Measurements from ENCODE around the gene MINDY1.

The MINDY1 gene

GRCh38 chr1:151001602-151002001, 5.1 kb downstream of the MINDY1 start:
- H2AFZ ChIP-seq (ENCODE audit: low read length, unreplicated experiment): no peak overlapping the region
- H3K36me3 ChIP-seq (ENCODE audit: insufficient read depth, low read length): no peaks in the 10 kb centered on the region
- H3K27ac ChIP-seq (ENCODE audit: low read depth, low read length): no peak overlapping the region
- H3K27me3 ChIP-seq (ENCODE audit: insufficient read depth, low read length): no peaks in the 10 kb centered on the region
- no peaks in the 10 kb centered on the region for H3K79me2 ChIP-seq (ENCODE audit: control insufficient read depth, insufficient read depth, low read length, unreplicated experiment)
- H3K4me3 ChIP-seq (ENCODE audit: low read depth, low read length): no peak overlapping the region
- peaks cover 8% of the 10 kb centered on the region for H3K4me1 ChIP-seq (ENCODE audit: control insufficient read depth, insufficient read depth, low read length, unreplicated experiment)

GRCh38 chr1:151000408-151000807, 6.3 kb downstream of the MINDY1 start:
- H3K4me3 ChIP-seq (ENCODE audit: low read depth, low read length): no peak overlapping the region
- H3K79me2 ChIP-seq (ENCODE audit: control insufficient read depth, insufficient read depth, low read length, unreplicated experiment): no peaks in the 10 kb centered on the region
- H3K4me1 ChIP-seq (ENCODE audit: control insufficient read depth, insufficient read depth, low read length, unreplicated experiment): peaks cover 12% of the 10 kb centered on the region
- H3K27me3 ChIP-seq (ENCODE audit: insufficient read depth, low read length): no peaks in the 10 kb centered on the region
- no peaks in the 10 kb centered on the region for H3K36me3 ChIP-seq (ENCODE audit: insufficient read depth, low read length)
- no peak overlapping the region for H3K27ac ChIP-seq (ENCODE audit: low read depth, low read length)
- no peak overlapping the region for H2AFZ ChIP-seq (ENCODE audit: low read length, unreplicated experiment)

GRCh38 chr1:150999926-151000325, 6.8 kb downstream of the MINDY1 start:
- Histone ChIP-seq H3K79me2 (ENCODE audit: control insufficient read depth, insufficient read depth, low read length, unreplicated experiment) (no peaks in the 10 kb centered on the region), H3K27ac (ENCODE audit: low read depth, low read length) (no peak overlapping the region), H3K4me3 (ENCODE audit: low read depth, low read length) (no peak overlapping the region), H3K27me3 (ENCODE audit: insufficient read depth, low read length) (no peaks in the 10 kb centered on the region), H3K36me3 (ENCODE audit: insufficient read depth, low read length) (no peaks in the 10 kb centered on the region), H2AFZ (ENCODE audit: low read length, unreplicated experiment) (no peak overlapping the region), H3K4me1 (ENCODE audit: control insufficient read depth, insufficient read depth, low read length, unreplicated experiment) (peaks cover 12% of the 10 kb centered on the region)

- Histone ChIP-seq H3K36me3 (ENCODE audit: insufficient read depth, low read length) (no peaks in the 10 kb centered on the region), H3K27ac (ENCODE audit: low read depth, low read length) (no peak overlapping the region), H3K27me3 (ENCODE audit: insufficient read depth, low read length) (no peaks in the 10 kb centered on the region), H2AFZ (ENCODE audit: low read length, unreplicated experiment) (no peak overlapping the region), H3K4me1 (ENCODE audit: control insufficient read depth, insufficient read depth, low read length, unreplicated experiment) (peaks cover 10% of the 10 kb centered on the region), H3K4me3 (ENCODE audit: low read depth, low read length) (no peak overlapping the region), H3K79me2 (ENCODE audit: control insufficient read depth, insufficient read depth, low read length, unreplicated experiment) (no peaks in the 10 kb centered on the region)
These were observed 7.5 kb downstream of the MINDY1 start for GRCh38 chr1:150999051-150999674.

- Histone ChIP-seq H3K36me3 (ENCODE audit: insufficient read depth, low read length) (no peaks in the 10 kb centered on the region), H3K27ac (ENCODE audit: low read depth, low read length) (no peak overlapping the region)
These were observed 8.8 kb downstream of the MINDY1 start for GRCh38 chr1:150997949-150998348.

GRCh38 chr1:150997126-150997872, 9.4 kb downstream of the MINDY1 start:
- Histone ChIP-seq H3K4me1 (ENCODE audit: control insufficient read depth, insufficient read depth, low read length, unreplicated experiment) (peaks cover 6% of the 10 kb centered on the region), H3K27me3 (ENCODE audit: insufficient read depth, low read length) (no peaks in the 10 kb centered on the region), H3K27ac (ENCODE audit: low read depth, low read length) (no peak overlapping the region), H3K36me3 (ENCODE audit: insufficient read depth, low read length) (no peaks in the 10 kb centered on the region), H3K4me3 (ENCODE audit: low read depth, low read length) (no peak overlapping the region), H2AFZ (ENCODE audit: low read length, unreplicated experiment) (no peak overlapping the region), H3K79me2 (ENCODE audit: control insufficient read depth, insufficient read depth, low read length, unreplicated experiment) (no peaks in the 10 kb centered on the region)

More at GRCh38 chr1:150997949-150998348, 8.8 kb downstream of the MINDY1 start:
- peaks cover 7% of the 10 kb centered on the region for H3K4me1 ChIP-seq (ENCODE audit: control insufficient read depth, insufficient read depth, low read length, unreplicated experiment)
- no peak overlapping the region for H2AFZ ChIP-seq (ENCODE audit: low read length, unreplicated experiment)
- no peaks in the 10 kb centered on the region for H3K27me3 ChIP-seq (ENCODE audit: insufficient read depth, low read length)
- no peak overlapping the region for H3K4me3 ChIP-seq (ENCODE audit: low read depth, low read length)
- no peaks in the 10 kb centered on the region for H3K79me2 ChIP-seq (ENCODE audit: control insufficient read depth, insufficient read depth, low read length, unreplicated experiment)

- Histone ChIP-seq H3K27me3 (ENCODE audit: insufficient read depth, low read length) (no peaks in the 10 kb centered on the region), H3K27ac (ENCODE audit: low read depth, low read length) (no peak overlapping the region), H3K4me3 (ENCODE audit: low read depth, low read length) (no peak overlapping the region), H2AFZ (ENCODE audit: low read length, unreplicated experiment) (no peak overlapping the region), H3K4me1 (ENCODE audit: control insufficient read depth, insufficient read depth, low read length, unreplicated experiment) (peaks cover 6% of the 10 kb centered on the region), H3K79me2 (ENCODE audit: control insufficient read depth, insufficient read depth, low read length, unreplicated experiment) (no peaks in the 10 kb centered on the region), H3K36me3 (ENCODE audit: insufficient read depth, low read length) (no peaks in the 10 kb centered on the region)
These were observed 10.8 kb downstream of the MINDY1 start for GRCh38 chr1:150995896-150996295.

GRCh38 chr1:150995460-150995859, 11.2 kb downstream of the MINDY1 start:
- H3K36me3 ChIP-seq (ENCODE audit: insufficient read depth, low read length): no peaks in the 10 kb centered on the region
- peaks cover 6% of the 10 kb centered on the region for H3K4me1 ChIP-seq (ENCODE audit: control insufficient read depth, insufficient read depth, low read length, unreplicated experiment)
- no peak overlapping the region for H3K4me3 ChIP-seq (ENCODE audit: low read depth, low read length)
- no peaks in the 10 kb centered on the region for H3K27me3 ChIP-seq (ENCODE audit: insufficient read depth, low read length)
- no peak overlapping the region for H3K27ac ChIP-seq (ENCODE audit: low read depth, low read length)
- no peaks in the 10 kb centered on the region for H3K79me2 ChIP-seq (ENCODE audit: control insufficient read depth, insufficient read depth, low read length, unreplicated experiment)
- no peak overlapping the region for H2AFZ ChIP-seq (ENCODE audit: low read length, unreplicated experiment)

GRCh38 chr1:150994248-150994647, 12.5 kb downstream of the MINDY1 start:
- H3K4me3 ChIP-seq (ENCODE audit: low read depth, low read length): no peak overlapping the region
- no peaks in the 10 kb centered on the region for H3K27me3 ChIP-seq (ENCODE audit: insufficient read depth, low read length)
- H3K27ac ChIP-seq (ENCODE audit: low read depth, low read length): no peak overlapping the region
- H3K79me2 ChIP-seq (ENCODE audit: control insufficient read depth, insufficient read depth, low read length, unreplicated experiment): no peaks in the 10 kb centered on the region
- H3K4me1 ChIP-seq (ENCODE audit: control insufficient read depth, insufficient read depth, low read length, unreplicated experiment): peaks cover 6% of the 10 kb centered on the region
- no peaks in the 10 kb centered on the region for H3K36me3 ChIP-seq (ENCODE audit: insufficient read depth, low read length)
- no peak overlapping the region for H2AFZ ChIP-seq (ENCODE audit: low read length, unreplicated experiment)

GRCh38 chr1:150992626-150993025, 14.1 kb downstream of the MINDY1 start:
- Histone ChIP-seq H3K79me2 (ENCODE audit: control insufficient read depth, insufficient read depth, low read length, unreplicated experiment) (no peaks in the 10 kb centered on the region), H3K27me3 (ENCODE audit: insufficient read depth, low read length) (no peaks in the 10 kb centered on the region), H3K36me3 (ENCODE audit: insufficient read depth, low read length) (no peaks in the 10 kb centered on the region), H3K27ac (ENCODE audit: low read depth, low read length) (no peak overlapping the region), H3K4me3 (ENCODE audit: low read depth, low read length) (no peak overlapping the region), H3K4me1 (ENCODE audit: control insufficient read depth, insufficient read depth, low read length, unreplicated experiment) (peaks cover 6% of the 10 kb centered on the region), H2AFZ (ENCODE audit: low read length, unreplicated experiment) (no peak overlapping the region)

- Histone ChIP-seq H3K4me1 (ENCODE audit: control insufficient read depth, insufficient read depth, low read length, unreplicated experiment) (no peaks in the 10 kb centered on the region), H2AFZ (ENCODE audit: low read length, unreplicated experiment) (no peak overlapping the region), H3K79me2 (ENCODE audit: control insufficient read depth, insufficient read depth, low read length, unreplicated experiment) (no peaks in the 10 kb centered on the region), H3K36me3 (ENCODE audit: insufficient read depth, low read length) (no peaks in the 10 kb centered on the region), H3K27me3 (ENCODE audit: insufficient read depth, low read length) (no peaks in the 10 kb centered on the region), H3K4me3 (ENCODE audit: low read depth, low read length) (no peak overlapping the region), H3K27ac (ENCODE audit: low read depth, low read length) (no peak overlapping the region)
These were observed 18.8 kb downstream of the MINDY1 start for GRCh38 chr1:150987924-150988323.
